ENCODE measurements around the gene NASP.
A peak's percentile ranks its signal among the peaks of the same experiment; 100 is the strongest.
"Not testable (repeated sequence)": the region's sequence is repeated elsewhere in the genome, so short reads cannot be mapped to it uniquely, and the experiment has no call there.

NASP gene

GRCh38 chr1:45569962-45570581, 13.8 kb upstream of the NASP start:
- peak; percentile 47 to 51 for DNase-seq (ENCODE audit: low read depth in 2 of 2)

- DNase-seq (ENCODE audit: low read depth in 2 of 2): no peak
These were observed 13.2 kb upstream of the NASP start for GRCh38 chr1:45570631-45571030.

GRCh38 chr1:45573231-45573804, 10.5 kb upstream of the NASP start:
- no peak for DNase-seq (ENCODE audit: low read depth in 2 of 2)

GRCh38 chr1:45574105-45574626, 9.7 kb upstream of the NASP start:
- DNase-seq (ENCODE audit: low read depth in 2 of 2): no peak

DNA sequence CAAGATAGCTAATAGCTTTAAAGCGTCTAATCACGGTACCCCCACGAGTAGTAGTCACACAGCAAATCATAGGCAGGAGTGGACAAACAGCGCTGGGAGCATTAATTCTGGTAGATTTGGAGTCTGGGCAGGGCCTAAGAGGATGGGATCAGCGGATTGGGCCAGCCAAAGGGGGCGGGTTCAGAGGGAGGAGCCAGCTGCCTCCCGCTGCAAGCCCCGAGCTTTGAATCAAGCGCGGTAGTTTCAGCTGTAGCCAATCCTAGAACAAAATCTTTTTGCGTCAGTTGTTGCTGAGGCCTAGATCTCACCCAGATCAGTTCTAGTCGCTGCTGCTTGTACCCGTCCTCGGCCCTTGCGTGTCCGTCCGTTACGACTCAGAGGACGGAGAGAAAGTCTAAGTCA, 576 bp upstream of the NASP start:
- peak; percentile 83 to 90 for DNase-seq (ENCODE audit: low read depth in 2 of 2)

GRCh38 chr1:45584351-45585109, 689 bp downstream of the NASP start:
- peak; percentile 70 to 86 for DNase-seq (ENCODE audit: low read depth in 2 of 2)

- DNase-seq (ENCODE audit: low read depth in 2 of 2): no peak
These were observed 1.2 kb downstream of the NASP start for GRCh38 chr1:45585110-45585426.

DNA sequence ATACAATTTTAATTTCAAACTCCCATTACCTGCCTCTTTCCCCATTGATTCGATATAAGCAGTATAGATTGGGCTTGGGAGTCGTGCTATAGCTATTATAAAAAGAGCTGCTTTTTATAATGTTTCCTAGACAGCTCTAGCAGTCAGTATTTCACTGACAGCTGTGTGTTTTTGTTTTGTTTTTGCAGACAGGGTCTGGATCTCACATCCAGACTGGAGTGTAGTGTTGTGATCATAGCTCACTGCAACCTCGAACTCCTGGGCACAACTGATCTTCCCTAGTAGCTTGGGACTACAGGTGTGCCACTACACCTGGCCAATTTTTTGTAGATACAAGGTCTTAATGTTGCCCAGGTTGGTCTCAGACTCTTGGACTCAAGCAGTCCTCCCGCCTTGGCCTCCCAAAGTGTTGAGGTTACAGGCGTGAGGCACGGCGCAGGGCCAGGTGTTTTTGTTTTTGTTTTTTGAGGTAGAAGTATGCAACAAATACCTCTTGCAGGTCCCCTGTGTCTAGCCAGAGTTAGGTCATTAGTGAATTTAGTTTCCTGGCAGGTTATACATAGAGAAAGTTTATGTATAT, 1.7 kb downstream of the NASP start:
- no peak for DNase-seq (ENCODE audit: low read depth in 2 of 2)

DNA sequence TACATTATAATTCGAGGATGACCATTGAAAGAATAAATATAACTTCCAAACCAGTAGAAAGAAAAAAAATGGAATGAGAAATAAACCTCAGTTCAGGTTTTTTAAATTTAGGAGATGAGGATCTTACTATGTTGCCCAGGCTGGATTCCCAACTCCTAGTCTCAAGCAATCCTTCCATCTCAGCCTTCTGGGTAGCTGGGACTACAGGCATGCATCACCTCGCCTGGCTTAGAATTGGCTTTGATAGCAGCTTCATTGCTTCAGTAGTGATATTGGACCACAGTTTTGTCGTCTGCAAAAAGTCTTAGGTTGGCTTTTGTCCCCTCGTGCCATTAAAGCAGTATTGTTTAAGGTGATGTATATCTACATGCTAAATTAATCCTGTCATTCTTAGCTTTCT, 2.9 kb downstream of the NASP start:
- no peak for DNase-seq (ENCODE audit: low read depth in 2 of 2)

- no peak for DNase-seq (ENCODE audit: low read depth in 2 of 2)
These were observed 6.0 kb downstream of the NASP start for GRCh38 chr1:45589861-45590260.

GRCh38 chr1:45594412-45594811, 10.6 kb downstream of the NASP start:
- DNase-seq (ENCODE audit: low read depth in 2 of 2): no peak

DNA sequence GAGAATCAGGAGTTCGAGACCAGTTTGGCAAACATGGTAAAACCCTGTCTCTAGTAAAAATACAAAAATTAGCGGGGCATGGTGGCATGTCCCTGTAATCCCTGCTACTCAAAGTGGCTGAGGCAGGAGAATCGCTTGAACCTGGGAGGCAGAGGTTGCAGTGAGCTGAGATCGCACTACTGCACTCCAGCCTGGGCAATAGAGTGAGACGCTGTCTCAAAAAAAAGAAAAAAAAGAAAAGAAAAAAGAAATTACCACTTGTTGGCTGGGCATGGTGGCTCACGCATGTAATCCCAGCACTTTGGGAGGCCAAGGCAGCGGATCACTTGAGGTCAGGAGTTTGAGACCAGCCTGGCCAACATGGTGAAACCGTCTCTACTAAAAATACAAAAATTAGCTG, 12.9 kb downstream of the NASP start:
- not testable (repeated sequence) for DNase-seq (ENCODE audit: low read depth in 2 of 2)

- DNase-seq (ENCODE audit: low read depth in 2 of 2): no peak
These were observed 20.4 kb downstream of the NASP start for GRCh38 chr1:45604239-45604638.

DNA sequence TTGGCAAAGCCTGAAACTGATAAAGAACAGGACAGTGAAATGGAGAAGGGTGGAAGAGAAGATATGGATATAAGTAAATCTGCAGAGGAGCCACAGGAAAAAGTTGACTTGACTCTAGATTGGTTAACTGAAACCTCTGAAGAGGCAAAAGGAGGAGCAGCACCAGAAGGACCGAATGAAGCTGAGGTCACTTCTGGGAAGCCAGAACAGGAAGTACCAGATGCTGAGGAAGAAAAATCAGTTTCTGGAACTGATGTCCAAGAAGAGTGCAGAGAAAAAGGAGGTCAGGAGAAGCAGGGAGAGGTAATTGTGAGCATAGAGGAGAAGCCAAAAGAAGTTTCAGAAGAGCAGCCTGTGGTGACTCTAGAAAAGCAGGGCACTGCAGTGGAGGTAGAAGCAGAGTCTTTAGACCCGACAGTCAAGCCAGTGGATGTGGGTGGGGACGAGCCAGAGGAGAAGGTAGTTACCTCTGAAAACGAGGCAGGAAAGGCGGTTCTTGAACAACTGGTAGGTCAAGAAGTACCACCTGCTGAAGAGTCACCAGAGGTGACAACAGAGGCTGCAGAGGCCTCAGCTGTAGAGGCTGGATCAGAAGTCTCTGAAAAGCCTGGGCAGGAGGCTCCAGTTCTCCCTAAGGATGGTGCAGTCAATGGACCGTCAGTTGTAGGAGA, 23.7 kb downstream of the NASP start:
- DNase-seq (ENCODE audit: low read depth in 2 of 2): no peak

- no peak for DNase-seq (ENCODE audit: low read depth in 2 of 2)
These were observed 24.6 kb downstream of the NASP start for GRCh38 chr1:45608175-45609156.

DNA sequence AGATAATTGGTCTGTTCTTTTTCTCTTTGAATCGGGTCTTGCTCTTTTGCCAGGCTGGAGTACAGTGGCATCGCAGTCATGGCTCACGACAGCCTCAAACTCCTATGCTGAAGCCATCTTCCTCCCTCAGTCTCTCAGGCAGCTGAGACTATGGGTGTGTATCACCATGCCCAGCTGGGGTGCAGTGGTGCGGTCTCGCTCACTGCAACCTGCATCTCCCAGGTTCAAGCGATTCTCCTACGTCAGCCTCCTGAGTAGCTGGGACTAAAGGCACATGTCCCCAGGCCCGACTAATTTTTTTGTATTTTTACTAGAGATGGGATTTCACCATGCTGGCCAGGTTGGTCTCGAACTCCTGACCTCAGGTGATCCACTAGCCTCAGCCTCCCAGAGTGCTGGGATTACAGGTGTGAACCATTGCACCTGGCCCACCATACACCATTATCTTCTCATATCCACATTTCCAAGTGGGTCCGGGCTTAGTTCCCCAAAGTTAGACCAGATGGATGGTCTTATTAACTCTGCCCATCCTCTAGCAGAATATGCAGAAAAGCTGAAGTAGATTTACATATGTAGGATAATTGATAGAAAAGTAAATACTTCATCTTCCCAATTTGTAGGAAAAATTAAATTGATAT, 26.9 kb downstream of the NASP start:
- DNase-seq (ENCODE audit: low read depth in 2 of 2): no peak

GRCh38 chr1:45612941-45613579, 29.2 kb downstream of the NASP start:
- no peak for DNase-seq (ENCODE audit: low read depth in 2 of 2)

GRCh38 chr1:45615885-45616284, 32.0 kb downstream of the NASP start:
- no peak for DNase-seq (ENCODE audit: low read depth in 2 of 2)

GRCh38 chr1:45617618-45618017, 33.8 kb downstream of the NASP start:
- no peak for DNase-seq (ENCODE audit: low read depth in 2 of 2)
